ENCODE results near the gene TDRD7.

TDRD7 gene

GRCh38 chr9:97387936-97388684 is 23.8 kb upstream of the TDRD7 start:
- no peak for DNase-seq (ENCODE audit: low read depth in 2 of 2)

- DNase-seq (ENCODE audit: low read depth in 2 of 2) = peak; percentile 21 to 49
Measured at GRCh38 chr9:97388721-97389238, 23.1 kb upstream of the TDRD7 start.

- no peak for DNase-seq (ENCODE audit: low read depth in 2 of 2)
Measured at GRCh38 chr9:97389249-97389648, 22.6 kb upstream of the TDRD7 start.

- DNase-seq (ENCODE audit: low read depth in 2 of 2) = no peak
Measured at GRCh38 chr9:97390791-97391406, 21.0 kb upstream of the TDRD7 start.

GRCh38 chr9:97394881-97395280 is 17.0 kb upstream of the TDRD7 start:
- DNase-seq (ENCODE audit: low read depth in 2 of 2) = no peak

- no peak for DNase-seq (ENCODE audit: low read depth in 2 of 2)
Measured at GRCh38 chr9:97395745-97396144, 16.2 kb upstream of the TDRD7 start.

GRCh38 chr9:97396256-97396655 is 15.6 kb upstream of the TDRD7 start:
- DNase-seq (ENCODE audit: low read depth in 2 of 2) = no peak

- DNase-seq (ENCODE audit: low read depth in 2 of 2) = peak; percentile 51 to 53
Measured at GRCh38 chr9:97397220-97397619, 14.7 kb upstream of the TDRD7 start.

- DNase-seq (ENCODE audit: low read depth in 2 of 2) = peak; percentile 40 to 58
Measured at GRCh38 chr9:97398999-97399758, 12.7 kb upstream of the TDRD7 start.

- DNase-seq (ENCODE audit: low read depth in 2 of 2) = no peak
Measured at GRCh38 chr9:97403746-97404316, 8.1 kb upstream of the TDRD7 start.

GRCh38 chr9:97405551-97405950 is 6.3 kb upstream of the TDRD7 start:
- no peak for DNase-seq (ENCODE audit: low read depth in 2 of 2)

GRCh38 chr9:97406620-97407177 is 5.2 kb upstream of the TDRD7 start:
- DNase-seq (ENCODE audit: low read depth in 2 of 2) = no peak

- no peak for DNase-seq (ENCODE audit: low read depth in 2 of 2)
Measured at GRCh38 chr9:97408562-97408961, 3.3 kb upstream of the TDRD7 start.

- no peak for DNase-seq (ENCODE audit: low read depth in 2 of 2)
Measured at GRCh38 chr9:97411440-97411788, 482 bp upstream of the TDRD7 start.

GRCh38 chr9:97412626-97413385 is 910 bp downstream of the TDRD7 start:
- DNase-seq (ENCODE audit: low read depth in 2 of 2) = no peak

GRCh38 chr9:97413462-97413861 is 1.6 kb downstream of the TDRD7 start:
- no peak for DNase-seq (ENCODE audit: low read depth in 2 of 2)

- no peak for DNase-seq (ENCODE audit: low read depth in 2 of 2)
Measured at GRCh38 chr9:97415146-97415545, 3.2 kb downstream of the TDRD7 start.

GRCh38 chr9:97418880-97419279 is 7.0 kb downstream of the TDRD7 start:
- no peak for DNase-seq (ENCODE audit: low read depth in 2 of 2)

- DNase-seq (ENCODE audit: low read depth in 2 of 2) = no peak
Measured at GRCh38 chr9:97419309-97419867, 7.5 kb downstream of the TDRD7 start.

- no peak for DNase-seq (ENCODE audit: low read depth in 2 of 2)
Measured at GRCh38 chr9:97425336-97425972, 13.6 kb downstream of the TDRD7 start.

GRCh38 chr9:97425973-97426336 is 14.1 kb downstream of the TDRD7 start:
- DNase-seq (ENCODE audit: low read depth in 2 of 2) = no peak
